Neuronal stem cell (in vitro differentiated cells): Measurements from ENCODE around the gene BTG4.

Experiments
- DNase-seq: peaks from one replicate; pipeline ENCODE4 v3.0.0-alpha.2; 2013; ENCODE audit warnings: low spot score
- H2AFZ ChIP-seq: one replicate; pipeline ENCODE4 v1.6.1; 2013; ENCODE audit warnings: mild to moderate bottlenecking, low read length, inconsistent platforms
- H2AK5ac ChIP-seq: 2 replicates; pipeline ENCODE4 v1.6.1; 2013; ENCODE audit warnings: low read depth, mild to moderate bottlenecking, inconsistent platforms, low read length, moderate library complexity, mixed read lengths
- H2BK120ac ChIP-seq: 2 replicates; pipeline ENCODE4 v1.6.1; 2013; ENCODE audit warnings: low read depth, mild to moderate bottlenecking, inconsistent platforms, low read length, moderate library complexity, mixed read lengths
- H2BK12ac ChIP-seq: one replicate; pipeline ENCODE4 v1.6.1; 2013; ENCODE audit warnings: low read length, inconsistent platforms
- H2BK15ac ChIP-seq: 2 replicates; pipeline ENCODE4 v1.6.1; 2013; ENCODE audit warnings: mild to moderate bottlenecking, low read length, inconsistent platforms, mixed read lengths
- H2BK5ac ChIP-seq: one replicate; pipeline ENCODE4 v1.6.1; 2013; ENCODE audit warnings: inconsistent platforms, mild to moderate bottlenecking, low read length, moderate library complexity
- H3K14ac ChIP-seq: one replicate; pipeline ENCODE4 v1.6.1; 2013; ENCODE audit warnings: low read length, inconsistent platforms
- H3K18ac ChIP-seq: 2 replicates; pipeline ENCODE4 v1.6.1; 2013; ENCODE audit warnings: low read length, inconsistent platforms
- H3K23ac ChIP-seq: 2 replicates; pipeline ENCODE4 v1.6.1; 2013; ENCODE audit warnings: low read depth, mild to moderate bottlenecking, mixed read lengths, low read length, inconsistent platforms; ENCODE audit not compliant: poor library complexity
- H3K27ac ChIP-seq: replicated peaks from 3 replicates; pipeline ENCODE4 v1.5.1; 2013; ENCODE audit warnings: low read length, inconsistent platforms
- H3K27me3 ChIP-seq, 3 experiments: 2 replicates each; pipeline ENCODE4 v1.6.1; 2013; ENCODE audit warnings: low read length in 3 of 3, mild to moderate bottlenecking in 2 of 3, inconsistent platforms in 1 of 3, low read depth in 1 of 3, mixed read lengths in 1 of 3, moderate library complexity in 1 of 3; ENCODE audit not compliant: control insufficient read depth in 3 of 3, insufficient read depth in 3 of 3
- H3K36me3 ChIP-seq, 2 donors: replicated peaks in 1 of 2; 2 replicates each; pipeline ENCODE4 v1.6.1; 2013; ENCODE audit warnings: low read length in 2 of 2; ENCODE audit not compliant: control insufficient read depth in 2 of 2, insufficient read depth in 2 of 2
- H3K4ac ChIP-seq: 2 replicates; pipeline ENCODE4 v1.6.1; 2013; ENCODE audit warnings: inconsistent platforms, mild to moderate bottlenecking, low read length, moderate library complexity
- H3K4me1 ChIP-seq, 2 donors: 1 replicate in 1 of 2; 2 replicates in 1 of 2; pipeline ENCODE4 v1.6.1; 2013; ENCODE audit warnings: low read length in 2 of 2, low read depth in 1 of 2; ENCODE audit not compliant: control insufficient read depth in 2 of 2, insufficient read depth in 1 of 2
- H3K4me2 ChIP-seq: one replicate; pipeline ENCODE4 v1.6.1; 2013; ENCODE audit warnings: mild to moderate bottlenecking, low read length, inconsistent platforms; ENCODE audit not compliant: insufficient read depth, poor library complexity, severe bottlenecking
- H3K4me3 ChIP-seq, 2 donors: 2 replicates each; pipeline ENCODE4 v1.5.1; 2013; ENCODE audit warnings: low read length in 2 of 2, mild to moderate bottlenecking in 2 of 2, inconsistent platforms in 1 of 2, moderate library complexity in 1 of 2
- H3K79me1 ChIP-seq: one replicate; pipeline ENCODE4 v1.6.1; 2013; ENCODE audit warnings: low read depth, mild to moderate bottlenecking, inconsistent platforms, low read length, moderate library complexity
- H3K9ac ChIP-seq: one replicate; pipeline ENCODE4 v1.6.1; 2013; ENCODE audit warnings: mild to moderate bottlenecking, low read depth, low read length, inconsistent platforms; ENCODE audit not compliant: poor library complexity
- H3K9me3 ChIP-seq, 2 donors: replicated peaks in 1 of 2; 2 replicates each; pipeline versions ENCODE3 to v1.6.1; 2013; ENCODE audit warnings: low read length in 2 of 2, mild to moderate bottlenecking in 2 of 2, inconsistent platforms in 1 of 2, low read depth in 1 of 2, mixed read lengths in 1 of 2, moderate library complexity in 1 of 2; ENCODE audit not compliant: control insufficient read depth in 2 of 2, insufficient read depth in 1 of 2
- H4K8ac ChIP-seq: one replicate; pipeline ENCODE4 v1.6.1; 2013; ENCODE audit warnings: low read depth, mild to moderate bottlenecking, inconsistent platforms, low read length, moderate library complexity
- H4K91ac ChIP-seq: one replicate; pipeline ENCODE4 v1.6.1; 2013; ENCODE audit warnings: low read length, low read depth, mild to moderate bottlenecking, inconsistent platforms; ENCODE audit not compliant: poor library complexity
- WGBS, 2 donors: extraction: QIAGEN DNeasy Blood & Tissue Kit; methylation state at CpG; one replicate each; pipeline ENCODE4 v1.1.7; 2013; ENCODE audit warnings: missing lambda C conversion rate in 2 of 2, mixed read lengths in 1 of 2; ENCODE audit not compliant: insufficient read length in 2 of 2, insufficient replicate concordance in 1 of 2; ENCODE audit errors: extremely low coverage in 2 of 2; 5-methylcytosine and 5-hydroxymethylcytosine counted together

BTG4 gene

DNA sequence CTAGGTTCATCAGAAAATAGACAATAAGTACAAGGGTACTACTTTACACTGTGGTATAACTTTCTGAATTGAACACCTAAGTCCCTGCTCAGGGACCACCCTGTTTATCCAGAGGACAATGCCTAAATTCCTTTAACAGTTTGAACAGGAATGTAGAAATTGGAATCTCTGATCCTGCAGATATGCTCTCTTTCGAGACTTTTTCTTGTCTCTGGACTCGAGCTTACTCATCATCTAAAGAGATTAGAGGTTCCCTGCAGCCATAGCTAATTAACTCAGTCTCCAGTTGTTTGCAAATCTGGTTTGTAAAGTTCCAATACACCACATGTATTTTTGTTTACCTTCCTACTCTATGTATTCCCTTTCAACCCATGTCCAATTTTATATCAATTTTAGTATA, 3.4 kb upstream of the BTG4 start:
- Histone ChIP-seq H3K23ac (no peak overlapping the region), H2AFZ (no peak overlapping the region), H3K36me3 (no peaks in the 10 kb centered on the region), H3K4me3 (no peak overlapping the region), H2BK120ac (no peak overlapping the region), H3K4ac (no peak overlapping the region), H3K4me1 (peaks cover 0 to 5% of the 10 kb centered on the region in 2 donors), H2BK5ac (no peak overlapping the region), H3K18ac (no peak overlapping the region), H3K27me3 (peaks cover 2 to 70% (median 24%) of the 10 kb centered on the region in 3 experiments), H4K8ac (no peak overlapping the region), H3K4me2 (no peak overlapping the region), H4K91ac (no peak overlapping the region), H3K27ac (no peak overlapping the region), H2AK5ac (no peak overlapping the region), H3K9ac (no peak overlapping the region), H2BK15ac (no peak overlapping the region), H3K14ac (no peak overlapping the region), H2BK12ac (no peak overlapping the region), H3K79me1 (no peaks in the 10 kb centered on the region), H3K9me3 (no peaks in the 10 kb centered on the region)
- no peak for DNase-seq
- no CpG with 5 or more reads among the region's 2 CpGs for WGBS, 2 donors

GRCh38 chr11:111514216-111515031, 2.2 kb upstream of the BTG4 start, which contains the start of gene HOATZ:
TSS of gene HOATZ (plus strand) at chr11:111514778. CDS start at chr11:111514785, 7 bp downstream.
- Histone ChIP-seq H4K8ac (no peak within 1 kb of the TSS), H3K4me3 (peak within 1 kb of the TSS in 1 of 2 donors; percentile 76), H2AFZ (no peak within 1 kb of the TSS), H3K36me3 (no peaks in the 10 kb centered on the region), H3K9ac (no peak within 1 kb of the TSS), H3K27ac (no peak within 1 kb of the TSS), H2BK12ac (no peak within 1 kb of the TSS), H3K23ac (no peak within 1 kb of the TSS), H2BK5ac (no peak within 1 kb of the TSS), H4K91ac (no peak within 1 kb of the TSS), H2BK120ac (no peak within 1 kb of the TSS), H2AK5ac (no peak within 1 kb of the TSS), H3K9me3 (no peaks in the 10 kb centered on the region), H3K27me3 (peaks cover 2 to 72% (median 24%) of the 10 kb centered on the region in 3 experiments), H3K4me1 (peaks cover 0 to 5% of the 10 kb centered on the region in 2 donors), H2BK15ac (no peak within 1 kb of the TSS), H3K14ac (no peak within 1 kb of the TSS), H3K18ac (no peak within 1 kb of the TSS), H3K79me1 (no peaks in the 10 kb centered on the region), H3K4me2 (peak within 1 kb of the TSS; percentile 93), H3K4ac (no peak within 1 kb of the TSS)
- peak; percentile 68 for DNase-seq
- no CpG with 5 or more reads among the region's 39 CpGs for whole genome bisulfite sequencing, 2 donors

DNA sequence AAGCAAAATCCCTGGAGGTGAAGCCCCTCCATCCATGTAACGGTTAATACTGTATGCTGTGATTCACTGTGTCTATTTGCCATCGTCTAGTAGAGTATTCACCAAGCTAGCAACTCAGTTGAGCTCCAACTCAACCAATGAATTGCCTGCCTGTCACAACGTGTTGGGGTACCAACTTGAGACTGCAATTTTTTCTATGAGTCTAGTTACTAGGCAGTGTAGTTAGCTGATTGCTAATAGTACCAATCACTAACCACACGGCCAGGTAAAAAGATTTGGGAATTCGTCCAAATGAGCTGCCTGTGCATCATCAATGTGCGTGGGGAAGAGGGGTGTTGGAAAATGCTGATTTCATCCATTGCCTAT, 1.0 kb upstream of the BTG4 start:
- Histone ChIP-seq H3K27me3 (peaks cover 2 to 68% (median 24%) of the 10 kb centered on the region in 3 experiments), H2BK15ac (no peak overlapping the region), H3K4me3 (peak overlapping the region in 1 of 2 donors; percentile 74), H3K4ac (no peak overlapping the region), H3K18ac (no peak overlapping the region), H3K9me3 (no peaks in the 10 kb centered on the region), H2AFZ (peak overlapping the region; percentile 82), H2BK12ac (no peak overlapping the region), H3K79me1 (no peaks in the 10 kb centered on the region), H2BK120ac (no peak overlapping the region), H4K8ac (no peak overlapping the region), H3K36me3 (no peaks in the 10 kb centered on the region), H2AK5ac (no peak overlapping the region), H4K91ac (no peak overlapping the region), H3K9ac (no peak overlapping the region), H3K27ac (no peak overlapping the region), H3K4me1 (peaks cover 0 to 5% of the 10 kb centered on the region in 2 donors), H2BK5ac (no peak overlapping the region), H3K14ac (no peak overlapping the region), H3K23ac (no peak overlapping the region), H3K4me2 (peak overlapping the region; percentile 85)
- DNase-seq, result no peak
- no CpG with 5 or more reads among the region's 6 CpGs for WGBS, 2 donors

DNA sequence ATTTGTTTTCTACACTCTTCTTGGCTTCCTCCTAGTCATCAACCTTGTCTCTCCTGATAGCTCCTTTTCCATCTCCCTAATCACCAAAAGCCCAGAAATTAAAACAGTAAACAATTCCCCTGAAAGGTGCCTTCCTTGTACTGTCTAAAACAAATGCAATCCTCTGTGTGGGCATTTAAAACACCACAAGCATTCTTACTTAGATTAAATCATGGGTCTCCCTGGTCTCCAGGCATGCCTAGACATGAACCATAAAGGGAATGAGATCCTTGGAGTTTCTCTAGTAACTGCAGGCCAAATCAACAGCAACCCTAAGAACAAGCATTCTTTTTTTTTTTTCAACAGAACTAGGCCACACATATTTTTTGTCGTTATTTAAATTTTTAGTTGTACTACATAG, 1.9 kb downstream of the BTG4 start:
- Histone ChIP-seq H3K79me1 (no peaks in the 10 kb centered on the region), H3K23ac (no peak overlapping the region), H3K36me3 (no peaks in the 10 kb centered on the region), H3K4me2 (no peak overlapping the region), H3K14ac (no peak overlapping the region), H3K4me3 (no peak overlapping the region), H3K27ac (no peak overlapping the region), H2BK5ac (no peak overlapping the region), H3K18ac (no peak overlapping the region), H3K9ac (no peak overlapping the region), H2BK120ac (no peak overlapping the region), H3K4me1 (peaks cover 0 to 5% of the 10 kb centered on the region in 2 donors), H4K8ac (no peak overlapping the region), H2BK12ac (no peak overlapping the region), H2BK15ac (no peak overlapping the region), H4K91ac (no peak overlapping the region), H2AK5ac (no peak overlapping the region), H2AFZ (no peak overlapping the region), H3K4ac (no peak overlapping the region), H3K9me3 (no peaks in the 10 kb centered on the region), H3K27me3 (peaks cover 2 to 49% (median 24%) of the 10 kb centered on the region in 3 experiments)
- DNase-seq, result no peak
- WGBS, 2 donors, result no CpG with 5 or more reads among the region's 1 CpG
